ENCODE data around the gene COG4.

Gene COG4

DNA sequence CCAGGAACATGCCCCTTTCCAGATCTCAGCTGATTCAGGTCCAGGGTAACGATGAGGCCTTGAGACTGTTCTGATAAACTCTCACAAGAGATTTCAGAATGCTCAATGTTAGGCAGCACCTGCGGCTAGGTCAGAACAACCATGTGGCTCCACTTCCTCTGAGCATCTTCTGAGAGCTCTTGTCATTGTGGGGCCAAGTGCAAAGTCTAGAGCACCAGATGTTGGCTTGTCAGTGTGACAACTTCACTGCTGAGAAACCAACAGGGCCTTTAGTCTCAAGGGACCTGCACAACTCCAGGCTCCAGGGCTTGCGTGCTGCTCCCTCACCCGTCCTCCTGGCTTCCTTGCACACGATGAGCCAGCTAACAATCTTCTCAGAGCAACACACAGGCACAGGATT is 39.9 kb downstream of the COG4 start:
- no peak for TF ChIP-seq EZH2phosphoT487 (IDR thresholded peaks at IDR 0.05; ENCODE audit: low read depth)
- TF ChIP-seq, protein P1, sequence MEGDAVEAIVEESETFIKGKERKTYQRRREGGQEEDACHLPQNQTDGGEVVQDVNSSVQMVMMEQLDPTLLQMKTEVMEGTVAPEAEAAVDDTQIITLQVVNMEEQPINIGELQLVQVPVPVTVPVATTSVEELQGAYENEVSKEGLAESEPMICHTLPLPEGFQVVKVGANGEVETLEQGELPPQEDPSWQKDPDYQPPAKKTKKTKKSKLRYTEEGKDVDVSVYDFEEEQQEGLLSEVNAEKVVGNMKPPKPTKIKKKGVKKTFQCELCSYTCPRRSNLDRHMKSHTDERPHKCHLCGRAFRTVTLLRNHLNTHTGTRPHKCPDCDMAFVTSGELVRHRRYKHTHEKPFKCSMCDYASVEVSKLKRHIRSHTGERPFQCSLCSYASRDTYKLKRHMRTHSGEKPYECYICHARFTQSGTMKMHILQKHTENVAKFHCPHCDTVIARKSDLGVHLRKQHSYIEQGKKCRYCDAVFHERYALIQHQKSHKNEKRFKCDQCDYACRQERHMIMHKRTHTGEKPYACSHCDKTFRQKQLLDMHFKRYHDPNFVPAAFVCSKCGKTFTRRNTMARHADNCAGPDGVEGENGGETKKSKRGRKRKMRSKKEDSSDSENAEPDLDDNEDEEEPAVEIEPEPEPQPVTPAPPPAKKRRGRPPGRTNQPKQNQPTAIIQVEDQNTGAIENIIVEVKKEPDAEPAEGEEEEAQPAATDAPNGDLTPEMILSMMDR (IDR thresholded peaks at IDR 0.05; ENCODE audit: low read depth, low read length): no peak
- peaks cover 49% of the 10 kb centered on the region for H3K4me1 ChIP-seq (ENCODE audit: low read length)
- no peak overlapping the region for H2AFZ ChIP-seq (ENCODE audit: low read depth, low read length)
- H3K36me3 ChIP-seq (replicated peaks; ENCODE audit: low read depth, low read length): peaks cover 34% of the 10 kb centered on the region
- 0 out of 2 replicates have a peak overlapping the region, but pooled peaks have one; percentile 5 for H3K9ac ChIP-seq (ENCODE audit: low read length)
- H3K79me2 ChIP-seq (ENCODE audit: low read length): no peaks in the 10 kb centered on the region
- H3K4me3 ChIP-seq (ENCODE audit: low read length): no peak overlapping the region
- H3K27me3 ChIP-seq (ENCODE audit: low read depth, low read length): no peaks in the 10 kb centered on the region
- no peaks in the 10 kb centered on the region for H3K9me3 ChIP-seq (ENCODE audit: insufficient read depth, low read length)
- peak overlapping the region; percentile 56 for H3K27ac ChIP-seq (ENCODE audit: low read length)
- H4K20me1 ChIP-seq (ENCODE audit: insufficient read depth, low read length): no peaks in the 10 kb centered on the region
- peak overlapping the region; percentile 29 for H3K4me2 ChIP-seq (ENCODE audit: low read length)

DNA sequence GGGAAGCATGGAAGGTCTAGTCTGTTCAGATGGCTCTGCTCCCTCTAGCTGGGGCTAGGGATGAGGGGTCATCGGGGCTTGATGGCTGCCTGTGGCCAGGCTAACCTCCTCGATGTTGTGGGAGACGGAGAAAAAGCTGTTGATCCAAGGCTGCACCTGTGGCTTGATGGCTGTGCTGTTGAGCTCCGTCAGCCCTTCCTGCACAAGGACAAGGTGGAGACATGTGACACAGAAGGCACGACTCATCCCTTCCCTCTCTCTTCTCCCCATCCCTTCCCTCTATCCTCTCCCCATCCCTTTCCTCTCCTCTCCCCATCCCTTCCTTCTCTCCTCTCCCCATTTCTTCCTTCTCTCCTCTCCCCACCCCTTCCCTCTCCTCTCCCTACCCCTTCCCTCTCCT is 40.7 kb downstream of the COG4 start:
- Histone ChIP-seq H3K36me3 (replicated peaks; ENCODE audit: low read depth, low read length) (peaks cover 38% of the 10 kb centered on the region), H3K79me2 (ENCODE audit: low read length) (no peaks in the 10 kb centered on the region), H4K20me1 (ENCODE audit: insufficient read depth, low read length) (no peaks in the 10 kb centered on the region), H3K9me3 (ENCODE audit: insufficient read depth, low read length) (no peaks in the 10 kb centered on the region), H3K4me3 (ENCODE audit: low read length) (no peak overlapping the region), H2AFZ (ENCODE audit: low read depth, low read length) (no peak overlapping the region), H3K27me3 (ENCODE audit: low read depth, low read length) (no peaks in the 10 kb centered on the region), H3K4me2 (ENCODE audit: low read length) (no peak overlapping the region), H3K9ac (ENCODE audit: low read length) (no peak overlapping the region), H3K27ac (ENCODE audit: low read length) (no peak overlapping the region), H3K4me1 (ENCODE audit: low read length) (peaks cover 57% of the 10 kb centered on the region)
- TF ChIP-seq, protein P1 (IDR thresholded peaks at IDR 0.05; ENCODE audit: low read depth, low read length): no peak
- TF ChIP-seq EZH2phosphoT487 (IDR thresholded peaks at IDR 0.05; ENCODE audit: low read depth): no peak

DNA sequence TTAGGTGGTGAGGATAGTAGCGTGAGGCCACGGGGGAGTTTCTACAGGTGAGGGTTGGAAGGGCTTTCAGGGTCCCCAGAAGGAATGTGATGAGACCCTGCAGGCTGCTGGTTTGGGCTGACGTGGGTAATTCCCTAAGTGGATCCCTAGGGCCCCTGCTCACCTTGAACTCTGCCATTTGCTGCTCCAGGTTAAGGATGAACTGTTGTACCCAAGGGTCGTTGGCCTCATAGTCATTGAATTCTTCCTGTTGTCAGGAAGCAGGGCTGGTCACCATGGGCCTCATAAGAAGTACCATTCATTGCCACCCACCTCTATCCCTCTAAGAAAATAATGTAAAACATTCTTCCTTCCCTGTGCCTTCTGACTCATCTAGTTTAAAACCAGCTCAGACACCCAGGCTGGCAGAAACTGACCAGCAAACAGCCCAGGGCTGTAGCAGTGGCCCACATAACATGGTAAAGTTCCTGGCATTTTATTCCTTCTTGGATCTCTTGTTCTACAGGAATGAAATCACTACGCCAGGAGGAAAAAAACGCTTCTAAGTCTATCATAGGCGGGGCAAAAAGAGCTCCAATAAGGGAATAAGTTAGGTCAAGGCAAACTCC is 41.3 kb downstream of the COG4 start:
- no peaks in the 10 kb centered on the region for H3K9me3 ChIP-seq (ENCODE audit: insufficient read depth, low read length)
- no peak overlapping the region for H3K9ac ChIP-seq (ENCODE audit: low read length)
- H4K20me1 ChIP-seq (ENCODE audit: insufficient read depth, low read length): no peaks in the 10 kb centered on the region
- H3K36me3 ChIP-seq (replicated peaks; ENCODE audit: low read depth, low read length): peaks cover 38% of the 10 kb centered on the region
- no peak overlapping the region for H2AFZ ChIP-seq (ENCODE audit: low read depth, low read length)
- no peak overlapping the region for H3K4me3 ChIP-seq (ENCODE audit: low read length)
- no peak overlapping the region for H3K27ac ChIP-seq (ENCODE audit: low read length)
- no peak overlapping the region for H3K4me2 ChIP-seq (ENCODE audit: low read length)
- no peak for TF ChIP-seq EZH2phosphoT487 (IDR thresholded peaks at IDR 0.05; ENCODE audit: low read depth)
- TF ChIP-seq, protein P1 (IDR thresholded peaks at IDR 0.05; ENCODE audit: low read depth, low read length): no peak
- peaks cover 63% of the 10 kb centered on the region for H3K4me1 ChIP-seq (ENCODE audit: low read length)
- no peaks in the 10 kb centered on the region for H3K79me2 ChIP-seq (ENCODE audit: low read length)
- H3K27me3 ChIP-seq (ENCODE audit: low read depth, low read length): no peaks in the 10 kb centered on the region

DNA sequence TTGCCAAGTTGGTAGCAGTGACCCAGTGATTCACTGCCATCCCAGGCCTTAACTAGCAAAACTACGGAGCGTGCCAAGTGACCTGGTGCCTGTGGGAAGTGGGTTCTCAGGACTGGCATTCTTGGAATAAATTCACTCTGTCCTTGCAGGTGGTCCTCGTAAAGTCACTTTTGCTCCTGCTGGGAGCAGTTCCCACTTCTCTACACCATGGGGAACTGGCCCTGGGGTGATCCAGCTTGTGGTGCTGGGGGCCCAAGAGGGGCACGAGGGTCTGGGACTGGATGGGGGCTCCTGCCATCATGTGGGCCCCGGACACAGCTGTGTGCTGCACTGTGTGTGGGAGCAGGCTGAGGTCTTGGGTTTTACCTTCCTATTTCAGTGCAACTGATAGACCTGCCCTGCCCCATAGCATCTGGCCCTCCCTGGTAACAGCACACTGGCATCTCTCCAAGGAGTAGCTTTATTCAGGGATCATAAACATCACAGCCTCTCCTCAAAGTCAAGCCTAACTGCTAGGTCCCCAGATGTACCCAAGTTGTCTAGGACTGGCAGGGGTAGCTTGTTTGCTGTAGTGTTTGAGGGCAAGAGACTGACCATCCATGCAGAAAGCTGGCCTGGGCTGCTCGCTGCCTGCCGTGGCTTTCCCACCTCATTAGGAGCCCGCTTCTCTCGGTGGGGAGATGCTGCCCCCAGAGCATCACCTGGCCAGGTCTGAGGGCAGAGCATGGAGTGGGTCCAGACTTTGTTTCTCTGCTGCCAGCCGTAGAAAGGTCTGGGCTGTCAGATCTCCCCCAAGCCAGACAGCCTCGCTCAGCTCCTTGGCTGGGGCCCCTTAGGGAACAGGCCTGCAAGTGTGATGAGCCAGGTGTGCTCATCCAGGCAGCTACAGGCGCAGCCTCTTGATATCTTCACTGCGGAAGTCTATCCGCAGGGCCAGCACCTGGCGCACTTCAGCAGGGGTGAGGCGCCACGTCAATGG is 42.9 kb downstream of the COG4 start:
- no peak for TF ChIP-seq EZH2phosphoT487 (IDR thresholded peaks at IDR 0.05; ENCODE audit: low read depth)
- TF ChIP-seq, protein P1 (IDR thresholded peaks at IDR 0.05; ENCODE audit: low read depth, low read length): no peak
- Histone ChIP-seq H3K9me3 (ENCODE audit: insufficient read depth, low read length) (no peaks in the 10 kb centered on the region), H3K4me3 (ENCODE audit: low read length) (no peak overlapping the region)

More for the DNA sequence above, 42.9 kb downstream of the COG4 start:
- no peak overlapping the region for H3K9ac ChIP-seq (ENCODE audit: low read length)
- H3K27ac ChIP-seq (ENCODE audit: low read length): no peak overlapping the region
- no peak overlapping the region for H2AFZ ChIP-seq (ENCODE audit: low read depth, low read length)
- H3K36me3 ChIP-seq (replicated peaks; ENCODE audit: low read depth, low read length): peaks cover 41% of the 10 kb centered on the region
- no peaks in the 10 kb centered on the region for H3K79me2 ChIP-seq (ENCODE audit: low read length)
- H3K27me3 ChIP-seq (ENCODE audit: low read depth, low read length): no peaks in the 10 kb centered on the region
- peak overlapping the region; percentile 10; the same call in 1 of the 2 replicates for H3K4me2 ChIP-seq (ENCODE audit: low read length)
- H4K20me1 ChIP-seq (ENCODE audit: insufficient read depth, low read length): no peaks in the 10 kb centered on the region
- H3K4me1 ChIP-seq (ENCODE audit: low read length): peaks cover 77% of the 10 kb centered on the region
